ENCODE results near the gene NOX4. TPM values are rescaled to one million over a fixed set of nuclear protein-coding genes. Genes with fewer than 3 reads are reported as not detected.

Gene NOX4
- total and polyA plus RNA-seq, 2 of the 8 experiments (the other 6 are each of a cell fraction or from before 2014, with no cell fraction given), result 2.0 to 2.3 TPM

DNA sequence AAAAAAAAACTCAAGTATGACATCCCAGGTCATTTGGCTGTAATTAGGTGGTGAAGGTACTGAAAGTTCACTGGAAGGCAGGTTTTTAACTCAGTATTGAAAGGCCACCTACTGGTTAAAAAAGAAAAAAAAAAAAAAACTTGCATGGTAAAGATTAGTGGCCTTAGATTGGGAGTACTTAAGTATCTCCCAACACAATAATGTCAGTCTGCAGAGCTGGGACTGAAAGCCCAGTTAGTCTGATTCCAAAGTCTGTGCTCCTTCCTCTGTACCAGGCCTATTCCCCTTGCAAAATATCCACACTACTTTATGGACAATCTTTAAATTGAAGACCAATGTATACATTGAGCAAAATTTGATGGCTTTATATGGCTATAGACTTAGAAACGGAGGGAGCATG is 85.5 kb downstream of the NOX4 start:
- 88% methylated on average over 1 of the region's 1 CpG; no CpG with 5 or more reads in 1 of the 2 experiments for WGBS, 2 experiments (ENCODE audit: extremely low coverage in 1 of 2, insufficient coverage in 1 of 2, insufficient read length in 1 of 2, insufficient replicate concordance in 2 of 2, low coverage in 1 of 2, low lambda C conversion rate in 2 of 2, missing lambda C conversion rate in 1 of 2)
- no peak overlapping the region for H4K91ac ChIP-seq (replicated peaks; ENCODE audit: insufficient read length, low read length)
- no peaks in the 10 kb centered on the region for H3K9me3 ChIP-seq (ENCODE audit: insufficient read depth in 2 of 2, low read depth in 1 of 2, low read length in 1 of 2)
- H3K79me2 ChIP-seq (ENCODE audit: control insufficient read depth in 1 of 2, insufficient read depth in 2 of 2, low read length in 2 of 2), result no peaks in the 10 kb centered on the region
- no peak overlapping the region for H2BK12ac ChIP-seq (ENCODE audit: low read depth, low read length)
- H3K14ac ChIP-seq (ENCODE audit: insufficient read length), result no peak overlapping the region
- no peak overlapping the region for H3K4me2 ChIP-seq (ENCODE audit: insufficient read depth in 1 of 2, low read depth in 2 of 2, low read length in 2 of 2)
- H2AFZ ChIP-seq (ENCODE audit: low read length), result no peak overlapping the region
- H3K4me1 ChIP-seq (replicated peaks in 1 of 4; ENCODE audit: control insufficient read depth in 3 of 4, insufficient read depth in 4 of 4, low read length in 3 of 4), result no peaks in the 10 kb centered on the region
- no peaks in the 10 kb centered on the region for H4K20me1 ChIP-seq (replicated peaks in 1 of 2; ENCODE audit: control insufficient read depth in 1 of 2, insufficient read depth in 2 of 2, low read length in 2 of 2)
- H2BK5ac ChIP-seq (ENCODE audit: low read depth, low read length), result no peak overlapping the region
- FAIRE-seq (no peak), DNase-seq (ENCODE audit: low read depth in 1 of 2, low spot score in 2 of 2) (no peak)
- H3K27me3 ChIP-seq (replicated peaks in 1 of 4; ENCODE audit: control insufficient read depth in 3 of 4, extremely low read depth in 1 of 4, insufficient read depth in 3 of 4, low read length in 3 of 4), result no peaks in the 10 kb centered on the region
- H2BK20ac ChIP-seq (ENCODE audit: low read length), result no peak overlapping the region
- H3K79me1 ChIP-seq (ENCODE audit: low read depth, low read length), result no peaks in the 10 kb centered on the region
- H4K8ac ChIP-seq (ENCODE audit: extremely low read depth, insufficient read depth, low read length), result no peak overlapping the region
- H3K4me3 ChIP-seq (ENCODE audit: extremely low read depth in 1 of 4, insufficient read depth in 2 of 4, low read depth in 3 of 4, low read length in 4 of 4), result no peak overlapping the region
- H3K4ac ChIP-seq (replicated peaks; ENCODE audit: insufficient read length, low read depth, low read length), result no peak overlapping the region
- H3K9ac ChIP-seq (replicated peaks in 1 of 4; ENCODE audit: extremely low read depth in 1 of 4, low read depth in 3 of 4, low read length in 3 of 4), result no peak overlapping the region
- H3K23me2 ChIP-seq (ENCODE audit: low read depth, low read length), result no peaks in the 10 kb centered on the region
- no peak overlapping the region for H3K56ac ChIP-seq (replicated peaks; ENCODE audit: insufficient read length, low read depth, low read length)
- CTCF ChIA-PET (ENCODE audit: partially characterized antibody), result interaction anchor here (0.6 to 1.2 kb wide), 8 partner anchors 25 to 304 kb away, joined by 3 to 5 read pairs (median 3); no protein-coding TSS in a partner anchor
- TF ChIP-seq TAF1 (IDR thresholded peaks at IDR 0.05; ENCODE audit: low read depth, low read length), result no peak
- TF ChIP-seq RAD21 (IDR thresholded peaks at IDR 0.05 in 1 of 2, conservative IDR thresholded peaks at IDR 0.05 in 1 of 2; ENCODE audit: low read depth in 2 of 2, low read length in 2 of 2), result peak; percentile 42 to 43
- no peak for TF ChIP-seq SUZ12 (IDR thresholded peaks at IDR 0.05; ENCODE audit: low read length)
- TF ChIP-seq, protein P1, sequence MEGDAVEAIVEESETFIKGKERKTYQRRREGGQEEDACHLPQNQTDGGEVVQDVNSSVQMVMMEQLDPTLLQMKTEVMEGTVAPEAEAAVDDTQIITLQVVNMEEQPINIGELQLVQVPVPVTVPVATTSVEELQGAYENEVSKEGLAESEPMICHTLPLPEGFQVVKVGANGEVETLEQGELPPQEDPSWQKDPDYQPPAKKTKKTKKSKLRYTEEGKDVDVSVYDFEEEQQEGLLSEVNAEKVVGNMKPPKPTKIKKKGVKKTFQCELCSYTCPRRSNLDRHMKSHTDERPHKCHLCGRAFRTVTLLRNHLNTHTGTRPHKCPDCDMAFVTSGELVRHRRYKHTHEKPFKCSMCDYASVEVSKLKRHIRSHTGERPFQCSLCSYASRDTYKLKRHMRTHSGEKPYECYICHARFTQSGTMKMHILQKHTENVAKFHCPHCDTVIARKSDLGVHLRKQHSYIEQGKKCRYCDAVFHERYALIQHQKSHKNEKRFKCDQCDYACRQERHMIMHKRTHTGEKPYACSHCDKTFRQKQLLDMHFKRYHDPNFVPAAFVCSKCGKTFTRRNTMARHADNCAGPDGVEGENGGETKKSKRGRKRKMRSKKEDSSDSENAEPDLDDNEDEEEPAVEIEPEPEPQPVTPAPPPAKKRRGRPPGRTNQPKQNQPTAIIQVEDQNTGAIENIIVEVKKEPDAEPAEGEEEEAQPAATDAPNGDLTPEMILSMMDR (IDR thresholded peaks at IDR 0.05; ENCODE audit: control extremely low read depth in 1 of 3, insufficient read depth in 1 of 3, low read depth in 1 of 3, low read length in 3 of 3), result peak in 1 of 3 experiments; percentile 18; a peak in 1 of 4 replicates
- H4K5ac ChIP-seq (ENCODE audit: insufficient read length, low read depth, low read length), result no peak overlapping the region
- H2BK15ac ChIP-seq (ENCODE audit: low read length), result no peak overlapping the region
- no peak overlapping the region for H3K18ac ChIP-seq (ENCODE audit: extremely low read depth, low read length)
- H2BK120ac ChIP-seq (replicated peaks; ENCODE audit: low read depth, low read length), result no peak overlapping the region
- no peaks in the 10 kb centered on the region for H3K36me3 ChIP-seq (ENCODE audit: control insufficient read depth in 2 of 4, insufficient read depth in 4 of 4, low read length in 3 of 4)
- H3K27ac ChIP-seq (ENCODE audit: low read depth, low read length), result no peak overlapping the region
- POLR2A ChIA-PET (ENCODE audit: partially characterized antibody), result no interaction called here
- no peak overlapping the region for H3K23ac ChIP-seq (ENCODE audit: insufficient read length)
- no peak overlapping the region for H2AK5ac ChIP-seq (ENCODE audit: low read depth, low read length)

Data from H1 (cell line).